Fibroblast of mammary gland (primary cell): ENCODE measurements around the gene ABCE1.
A peak's percentile ranks its signal among the peaks of the same experiment; 100 is the strongest.
"Not testable (repeated sequence)": the region's sequence is repeated elsewhere in the genome, so short reads cannot be mapped to it uniquely, and the experiment has no call there.

Experiments used
- DNase-seq: peaks from one replicate; pipeline ENCODE4 v3.0.0-alpha.2; 2010; ENCODE audit warnings: low read depth
- H3K4me3 ChIP-seq: 2 replicates; pipeline ENCODE4 v1.5.1; 2011; ENCODE audit warnings: low read depth, mild to moderate bottlenecking, low read length, moderate library complexity; ENCODE audit not compliant: control insufficient read depth
- TF ChIP-seq, protein P1 (sequence below): conservative IDR thresholded peaks from 2 replicates; pipeline ENCODE4 v1.5.1; 2011; ENCODE audit warnings: low read depth, low read length, inconsistent platforms; ENCODE audit not compliant: control insufficient read depth, insufficient read depth

ABCE1 gene

GRCh38 chr4:145130788-145131399 lies 32.8 kb downstream of the ABCE1 start:
- H3K4me3 ChIP-seq, result no peak overlapping the region
- peak; percentile 81 for DNase-seq
- TF ChIP-seq, protein P1, sequence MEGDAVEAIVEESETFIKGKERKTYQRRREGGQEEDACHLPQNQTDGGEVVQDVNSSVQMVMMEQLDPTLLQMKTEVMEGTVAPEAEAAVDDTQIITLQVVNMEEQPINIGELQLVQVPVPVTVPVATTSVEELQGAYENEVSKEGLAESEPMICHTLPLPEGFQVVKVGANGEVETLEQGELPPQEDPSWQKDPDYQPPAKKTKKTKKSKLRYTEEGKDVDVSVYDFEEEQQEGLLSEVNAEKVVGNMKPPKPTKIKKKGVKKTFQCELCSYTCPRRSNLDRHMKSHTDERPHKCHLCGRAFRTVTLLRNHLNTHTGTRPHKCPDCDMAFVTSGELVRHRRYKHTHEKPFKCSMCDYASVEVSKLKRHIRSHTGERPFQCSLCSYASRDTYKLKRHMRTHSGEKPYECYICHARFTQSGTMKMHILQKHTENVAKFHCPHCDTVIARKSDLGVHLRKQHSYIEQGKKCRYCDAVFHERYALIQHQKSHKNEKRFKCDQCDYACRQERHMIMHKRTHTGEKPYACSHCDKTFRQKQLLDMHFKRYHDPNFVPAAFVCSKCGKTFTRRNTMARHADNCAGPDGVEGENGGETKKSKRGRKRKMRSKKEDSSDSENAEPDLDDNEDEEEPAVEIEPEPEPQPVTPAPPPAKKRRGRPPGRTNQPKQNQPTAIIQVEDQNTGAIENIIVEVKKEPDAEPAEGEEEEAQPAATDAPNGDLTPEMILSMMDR, result no peak

DNA sequence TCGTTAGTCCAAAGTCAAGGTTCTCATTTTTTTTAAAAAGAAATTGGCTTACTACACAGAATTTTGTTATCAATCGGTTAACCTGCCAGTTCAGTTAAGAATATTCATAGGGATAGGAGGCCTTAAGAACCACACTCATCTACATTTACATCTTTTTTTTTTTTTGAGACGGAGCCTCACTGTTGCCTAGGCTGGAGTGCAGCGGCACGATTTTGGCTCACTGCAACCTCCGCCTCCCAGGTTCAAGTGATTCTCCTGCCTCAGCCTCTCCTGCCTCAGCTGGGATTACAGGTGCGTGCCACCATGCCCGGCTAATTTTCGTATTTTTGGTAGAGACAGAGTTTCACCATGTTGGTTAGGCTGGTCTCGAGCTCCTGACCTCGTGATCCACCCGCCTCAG lies 33.7 kb downstream of the ABCE1 start:
- H3K4me3 ChIP-seq, result no peak overlapping the region
- TF ChIP-seq, protein P1, result no peak
- no peak for DNase-seq

- peak; percentile 29 for DNase-seq
- TF ChIP-seq, protein P1, result no peak
- no peak overlapping the region for H3K4me3 ChIP-seq
Observed at GRCh38 chr4:145132511-145133098, 34.5 kb downstream of the ABCE1 start.

- H3K4me3 ChIP-seq, DNase-seq: not testable (repeated sequence)
Observed at GRCh38 chr4:145136219-145136618, 38.1 kb downstream of the ABCE1 start.

DNA sequence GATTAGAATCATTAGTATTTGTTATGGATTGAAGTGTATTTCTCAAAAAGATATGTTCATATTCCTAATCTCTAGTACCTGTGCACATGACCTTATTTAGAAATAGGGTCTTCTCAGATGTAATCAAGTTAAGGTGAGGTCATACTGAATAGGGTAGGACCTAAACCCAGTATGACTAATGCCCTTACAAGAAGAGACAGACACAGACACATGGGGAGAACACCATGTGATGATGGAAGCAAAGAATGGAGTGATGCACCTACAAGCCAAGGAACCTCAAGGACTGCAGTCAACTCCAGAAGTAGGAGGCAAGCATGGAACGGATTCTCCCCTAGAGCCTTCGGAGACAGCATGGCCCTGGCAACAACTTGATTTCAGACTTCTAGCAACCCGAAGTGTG lies 50.9 kb downstream of the ABCE1 start:
- no peak overlapping the region for H3K4me3 ChIP-seq

DNA sequence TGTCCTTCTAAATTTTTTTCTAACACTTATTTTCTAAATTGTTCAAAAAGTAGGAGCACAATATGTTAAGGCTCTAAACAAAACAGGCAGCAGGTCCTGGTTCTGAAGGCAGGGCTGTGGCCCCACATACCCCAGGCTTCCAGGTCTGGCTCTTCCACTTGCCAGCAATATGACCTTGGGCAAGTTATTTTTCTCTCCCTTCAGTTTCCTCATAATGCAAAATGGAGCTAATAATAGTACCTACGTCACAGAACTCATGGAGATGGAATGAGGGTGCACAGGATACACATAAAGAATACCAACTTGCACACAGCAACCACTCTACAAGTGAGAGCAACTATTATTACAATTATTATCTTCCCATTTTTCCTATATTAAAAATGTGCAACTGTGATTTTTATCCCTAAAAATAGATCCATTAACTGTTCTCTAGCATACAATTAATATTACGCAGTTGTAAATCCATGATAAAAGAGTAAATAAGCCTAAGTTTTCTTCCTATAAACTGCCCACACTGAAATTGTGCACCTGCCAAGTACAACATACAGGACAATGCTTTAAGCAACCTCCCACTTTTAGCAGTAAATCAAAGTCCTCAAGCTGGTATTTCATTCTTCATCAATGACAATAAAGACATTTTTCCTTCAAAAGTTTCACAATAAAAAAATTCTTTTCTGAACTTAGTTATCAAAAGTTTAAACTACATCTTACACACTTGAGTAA lies 55.2 kb downstream of the ABCE1 start:
- TF ChIP-seq, protein P1, result no peak
- H3K4me3 ChIP-seq, result no peak overlapping the region
- DNase-seq, result no peak

More for the DNA sequence above, 50.9 kb downstream of the ABCE1 start:
- TF ChIP-seq, protein P1, result no peak
- DNase-seq, result peak; percentile 10

- no peak for DNase-seq
- TF ChIP-seq, protein P1, result no peak
- no peak overlapping the region for H3K4me3 ChIP-seq
Observed at GRCh38 chr4:145153904-145154298, 55.8 kb downstream of the ABCE1 start.
